Stimulated activated CD4-positive, alpha-beta T cell treated with anti-CD3 and anti-CD28 coated beads, Interleukin-12 subunit alpha, Interleukin-12 subunit beta, amount 100 ng/mL, for 48 hours (primary cell): ENCODE measurements around the gene REV3L.

ENCODE experiments used
- DNase-seq, 3 donors: peaks; one replicate each; pipeline ENCODE4 v3.0.0-alpha.2; 2020; ENCODE audit warnings: low read depth in 2 of 3, low spot score in 1 of 3

The REV3L gene

DNA sequence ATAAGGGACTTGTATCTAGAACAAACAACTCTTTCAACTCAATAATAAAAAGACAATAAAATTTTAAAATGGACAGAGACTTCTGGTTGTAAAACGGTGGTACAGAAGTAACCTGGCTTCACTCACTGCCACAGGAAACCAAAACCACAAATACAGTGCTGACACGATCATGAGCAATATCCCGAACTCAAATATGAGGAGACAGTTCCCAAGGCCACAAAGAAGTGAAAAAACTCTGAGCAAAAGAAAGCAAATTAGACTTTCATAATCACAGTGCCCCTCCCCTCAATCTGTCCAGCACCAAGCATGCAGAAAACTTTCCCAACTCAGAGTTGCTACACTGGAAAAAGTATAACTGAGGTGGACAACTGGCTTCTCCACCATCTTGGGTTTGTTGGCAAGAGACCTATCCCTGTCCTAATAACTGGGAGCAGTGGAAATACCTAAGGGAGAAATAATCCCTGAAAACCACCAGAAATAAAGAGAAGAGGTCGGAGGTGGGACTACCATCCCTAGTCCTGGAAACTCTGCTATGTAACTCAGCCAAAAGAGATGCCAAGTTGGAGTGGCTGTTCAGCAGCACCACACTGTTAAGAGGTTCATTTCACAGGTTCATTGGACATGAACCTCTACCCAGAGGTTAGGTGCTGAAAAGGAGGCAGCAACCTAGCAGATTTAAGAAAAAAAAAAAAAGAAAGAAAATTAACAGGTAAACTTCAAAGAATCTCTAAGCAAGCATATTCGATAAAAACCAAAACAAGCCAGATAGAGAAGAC, 55.5 kb downstream of the REV3L start:
- peak in 1 of 3 donors; percentile 25 for DNase-seq

DNA sequence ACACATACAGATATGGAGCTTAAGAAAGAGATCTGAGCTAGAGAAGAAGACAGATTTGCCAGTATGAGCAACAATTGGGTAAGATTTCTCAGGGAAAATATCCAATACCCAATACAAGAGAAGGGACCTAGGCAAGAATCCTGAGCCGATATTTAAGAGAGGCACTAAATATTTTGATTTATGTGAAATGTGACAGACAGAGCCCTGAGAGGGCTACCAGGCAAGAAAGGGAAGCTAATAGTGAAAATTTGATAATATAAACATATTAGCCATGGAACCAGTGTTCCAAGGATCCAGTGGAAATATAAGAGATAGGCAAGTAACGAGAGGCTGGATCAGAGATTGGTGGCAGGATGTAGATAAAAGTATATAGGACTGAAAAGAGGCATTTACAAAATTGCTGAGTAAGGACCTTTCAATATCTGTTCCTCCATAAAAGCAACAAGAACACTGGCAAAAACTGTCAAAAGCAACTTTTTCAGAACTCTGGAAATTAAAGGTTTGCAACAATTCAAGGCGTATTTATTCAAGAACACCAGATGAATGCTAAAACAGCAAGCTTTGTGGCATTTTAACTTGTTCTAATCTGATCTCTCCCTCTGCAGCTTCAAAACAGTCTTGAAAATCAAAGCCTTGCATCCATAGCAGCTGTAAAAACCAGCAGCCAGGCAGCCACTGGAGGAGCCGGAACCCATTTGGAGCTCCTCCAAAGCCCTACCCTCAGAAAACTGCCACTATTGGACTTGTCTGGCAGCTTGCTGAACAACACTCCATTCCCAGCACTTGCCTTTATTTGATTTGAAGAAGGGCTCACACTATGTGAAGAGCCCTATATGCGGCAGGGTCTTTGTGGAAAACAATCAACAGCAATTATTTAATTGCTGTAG, 58.8 kb downstream of the REV3L start:
- DNase-seq, result no peak

DNA sequence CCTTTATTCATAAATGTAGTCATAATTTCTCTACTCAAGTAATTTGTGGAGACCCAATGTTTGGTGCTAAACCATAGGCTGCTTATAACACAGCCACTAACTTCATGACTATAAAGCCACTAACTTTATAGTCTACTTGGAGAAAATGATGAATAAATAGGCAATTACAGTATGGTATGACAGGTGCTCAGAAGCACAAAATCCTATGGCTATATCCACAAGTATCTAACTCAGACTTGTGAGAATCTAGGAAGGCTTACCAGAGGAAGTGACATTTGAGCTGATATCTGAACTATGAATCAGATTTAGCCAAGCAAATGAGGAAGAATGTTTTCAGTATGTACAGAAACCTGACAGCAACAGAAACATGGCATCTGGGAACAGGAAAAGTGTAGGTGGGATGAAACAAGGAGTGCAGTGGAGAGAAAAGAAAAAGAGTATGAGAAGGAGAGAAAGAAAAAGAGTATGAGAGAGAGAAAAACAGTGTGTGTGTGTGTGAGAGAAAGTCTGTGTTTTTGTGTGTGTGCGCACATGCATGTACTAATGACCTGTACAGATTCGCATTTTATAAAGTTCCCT, 59.9 kb downstream of the REV3L start:
- no peak for DNase-seq

DNA sequence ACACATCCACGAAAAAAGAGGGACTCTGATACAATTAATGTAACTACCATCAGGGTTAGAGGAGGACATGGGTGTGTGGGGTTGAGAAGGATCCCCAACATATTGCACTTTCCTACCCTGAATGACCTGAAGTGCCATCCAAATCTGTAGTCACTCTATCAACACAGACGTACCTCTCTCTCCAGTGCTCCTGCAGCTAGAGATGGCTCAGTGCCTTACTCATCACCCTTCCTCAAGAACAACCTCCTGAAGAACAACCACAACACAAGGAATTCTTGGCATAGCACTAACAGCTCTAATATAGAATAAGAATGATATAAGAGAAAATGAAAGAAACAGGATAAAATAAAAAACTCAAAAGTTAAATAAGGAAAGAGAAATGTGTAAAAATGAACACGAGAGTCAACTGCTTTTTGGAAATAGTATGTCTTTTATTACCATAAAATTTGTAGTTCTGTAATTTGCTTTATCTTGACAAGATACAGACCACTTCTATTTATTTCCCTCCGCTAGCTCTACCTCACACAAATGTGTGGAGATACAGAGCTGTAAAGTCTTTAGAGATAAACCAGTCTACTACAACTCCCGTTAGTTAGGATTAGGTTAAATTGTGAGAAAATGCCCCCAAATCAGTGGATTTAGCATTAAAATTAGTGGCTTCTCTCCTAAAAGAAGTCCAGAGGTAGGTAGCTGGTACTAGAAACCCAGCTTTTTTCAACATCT, 63.9 kb downstream of the REV3L start:
- DNase-seq, result no peak

DNA sequence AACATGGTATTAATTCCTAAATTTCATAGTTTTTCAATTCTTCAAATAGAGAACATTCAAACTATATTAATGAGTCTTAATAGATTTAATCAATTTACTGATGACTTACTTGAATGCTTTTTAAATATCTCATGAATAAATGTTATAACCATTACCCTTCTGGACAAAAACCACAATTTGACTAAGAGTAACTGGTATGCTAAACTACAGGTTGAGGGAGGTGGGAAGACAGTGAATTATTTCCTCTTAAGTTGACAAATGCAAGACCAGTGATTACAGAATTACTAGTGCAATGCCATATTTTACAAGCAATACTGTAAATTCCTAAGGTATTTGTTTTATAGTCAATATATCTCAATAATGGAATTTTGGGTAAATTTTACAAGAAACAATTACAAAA, 65.1 kb downstream of the REV3L start:
- DNase-seq, result no peak

DNA sequence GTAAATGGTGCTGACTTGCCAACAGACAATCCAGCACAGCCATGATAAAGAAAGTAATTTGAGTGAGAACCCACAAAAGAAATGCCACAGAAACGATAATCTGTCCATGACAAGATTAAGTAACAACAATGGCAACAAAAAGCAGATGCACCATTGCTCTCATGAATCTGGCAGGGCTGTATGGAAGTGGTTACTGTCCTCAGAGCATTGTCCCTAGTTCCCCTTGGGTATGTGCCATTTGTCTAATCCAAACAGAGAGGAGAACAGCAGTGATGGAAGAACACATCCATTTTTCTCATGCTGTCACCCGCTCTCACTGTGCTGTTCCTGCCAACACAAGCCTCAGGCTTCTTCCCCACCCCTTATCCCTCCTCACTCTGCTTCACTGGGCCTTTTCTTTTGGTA, 65.8 kb downstream of the REV3L start:
- DNase-seq, result no peak

DNA sequence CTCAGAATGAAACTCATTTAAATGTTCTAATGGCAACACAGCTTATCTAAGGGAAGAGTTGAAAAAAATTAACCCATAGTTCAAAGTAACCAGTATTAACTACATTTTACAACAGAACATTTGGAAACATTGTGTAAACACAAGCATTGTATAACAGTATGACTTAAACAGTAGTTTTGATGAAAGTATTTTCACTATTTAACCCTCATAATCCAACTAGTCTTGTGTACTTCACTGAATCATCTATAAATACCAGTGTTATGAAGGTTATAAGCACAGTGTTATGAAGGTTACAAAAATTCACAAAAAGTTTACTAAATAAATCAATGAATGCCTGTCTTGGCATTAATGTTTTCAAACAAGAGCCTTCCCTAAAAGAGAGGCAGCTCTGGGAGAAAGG, 66.5 kb downstream of the REV3L start:
- no peak for DNase-seq

DNA sequence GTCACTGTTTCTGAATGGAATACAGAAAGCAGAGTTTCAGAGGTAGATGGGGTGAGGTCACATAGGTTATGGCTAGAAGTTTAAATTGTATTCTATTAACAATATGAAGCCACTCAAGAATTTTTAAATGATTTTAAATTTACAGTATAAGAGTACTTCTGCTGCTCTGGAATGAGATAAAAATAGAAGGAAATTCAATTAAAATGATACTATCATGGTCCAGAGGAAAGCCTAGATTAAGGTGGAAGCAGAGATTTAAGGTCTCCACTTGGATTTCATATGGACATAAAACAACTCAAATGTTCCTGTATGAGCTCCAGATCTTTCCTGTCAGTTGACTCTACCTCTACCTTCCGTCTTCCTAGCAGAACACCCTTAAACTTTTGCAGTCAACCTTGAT, 68.6 kb downstream of the REV3L start:
- DNase-seq, result no peak

DNA sequence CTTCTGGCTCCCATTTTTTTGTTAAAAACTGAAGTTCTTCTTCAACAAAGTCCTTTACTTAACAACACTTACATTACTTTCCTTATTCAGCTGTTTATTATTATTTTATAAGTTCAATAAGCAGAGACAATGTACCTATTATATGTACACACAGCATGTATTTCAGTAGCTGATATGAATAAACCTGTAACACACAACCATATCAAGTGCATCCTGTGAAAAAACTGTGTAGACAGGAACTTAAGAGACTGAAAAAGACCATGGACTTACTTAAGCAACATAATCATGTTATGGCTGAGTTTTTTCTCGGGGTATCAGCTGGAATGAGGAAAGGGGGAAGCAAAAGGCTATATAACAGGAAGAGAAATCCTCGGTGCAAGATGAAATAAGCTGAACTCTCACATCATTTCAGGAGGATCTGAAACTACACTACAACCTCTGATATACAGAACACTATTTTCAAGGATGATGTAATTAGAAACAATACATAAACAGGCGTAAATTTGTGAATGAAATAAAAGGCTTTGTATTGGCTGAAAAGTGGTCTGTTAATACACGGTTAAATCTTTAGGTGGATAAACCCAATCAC, 70.9 kb downstream of the REV3L start:
- no peak for DNase-seq

DNA sequence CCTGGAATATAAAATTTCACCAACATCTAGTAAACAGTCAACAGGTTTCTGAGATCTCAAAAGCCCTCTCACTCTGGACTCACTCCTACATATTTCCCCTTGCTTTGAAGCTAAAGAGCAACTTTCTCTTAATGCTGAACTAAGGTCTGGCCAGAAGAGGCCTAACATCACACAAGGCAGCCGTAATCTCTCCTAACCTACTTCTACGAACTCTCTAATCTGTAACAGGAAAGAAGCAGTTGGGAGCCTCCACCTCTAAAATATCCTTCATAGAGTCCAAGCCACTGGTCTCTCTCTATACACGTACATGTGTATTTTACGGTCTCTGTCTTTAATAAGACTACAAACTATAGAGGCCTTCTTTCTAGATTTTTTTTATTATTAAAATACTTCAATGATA, 72.0 kb downstream of the REV3L start:
- DNase-seq, result no peak

DNA sequence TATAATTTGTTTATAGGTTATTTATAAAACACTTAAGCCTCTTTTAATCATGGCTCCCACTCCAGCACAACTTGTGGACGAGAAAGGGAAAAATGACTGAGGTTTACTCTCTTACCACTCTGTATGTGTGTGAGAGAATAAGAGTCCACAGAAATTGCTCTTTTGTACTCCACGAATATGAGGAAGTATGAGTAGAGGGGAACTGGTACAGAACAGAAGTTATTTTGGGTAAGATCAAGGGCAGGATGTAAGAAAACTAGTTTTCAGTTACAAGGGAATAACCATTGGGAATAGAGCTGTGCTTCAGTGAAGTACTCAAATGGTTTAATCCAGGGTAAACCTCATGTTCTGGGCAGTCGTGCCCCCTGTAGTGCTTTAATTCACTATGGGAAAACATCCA, 72.6 kb downstream of the REV3L start:
- DNase-seq, result no peak

DNA sequence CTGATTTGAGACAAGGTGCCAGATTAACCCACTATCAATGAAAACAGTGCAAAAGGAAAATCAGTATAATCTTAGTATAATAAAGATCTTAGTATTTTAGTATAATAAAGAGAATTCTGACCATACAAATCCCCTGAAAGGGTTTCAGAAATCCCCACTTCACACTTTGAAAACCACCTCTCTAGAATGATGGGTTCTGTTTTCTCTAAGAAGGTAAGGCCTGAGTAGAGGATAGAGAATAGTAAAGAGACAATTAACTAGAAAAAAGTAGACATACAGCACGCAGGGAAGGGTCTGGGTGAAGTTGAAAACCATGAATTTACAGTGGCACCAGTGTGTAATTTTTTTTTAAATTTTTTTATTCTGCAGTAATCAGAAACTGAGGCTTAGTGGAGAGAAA, 73.6 kb downstream of the REV3L start:
- DNase-seq, result no peak

DNA sequence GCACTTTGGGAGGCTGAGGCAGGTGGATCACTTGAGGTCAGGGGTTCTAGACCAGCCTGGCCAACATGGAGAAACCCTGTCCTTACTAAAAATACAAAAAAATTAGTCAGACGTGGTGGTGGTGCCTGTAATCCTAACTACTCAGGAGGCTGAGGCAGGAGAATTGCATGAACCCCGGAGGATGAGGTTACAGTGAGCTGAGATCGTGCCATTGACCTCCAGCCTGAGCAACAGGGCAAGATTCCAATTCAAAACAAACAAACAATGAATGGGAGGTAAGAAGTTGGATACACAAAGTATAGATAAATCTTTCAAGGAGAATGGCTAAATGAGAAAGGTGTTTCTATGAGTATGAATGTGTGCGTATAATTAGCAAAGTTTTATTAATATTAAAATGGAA, 75.3 kb downstream of the REV3L start:
- no peak for DNase-seq

DNA sequence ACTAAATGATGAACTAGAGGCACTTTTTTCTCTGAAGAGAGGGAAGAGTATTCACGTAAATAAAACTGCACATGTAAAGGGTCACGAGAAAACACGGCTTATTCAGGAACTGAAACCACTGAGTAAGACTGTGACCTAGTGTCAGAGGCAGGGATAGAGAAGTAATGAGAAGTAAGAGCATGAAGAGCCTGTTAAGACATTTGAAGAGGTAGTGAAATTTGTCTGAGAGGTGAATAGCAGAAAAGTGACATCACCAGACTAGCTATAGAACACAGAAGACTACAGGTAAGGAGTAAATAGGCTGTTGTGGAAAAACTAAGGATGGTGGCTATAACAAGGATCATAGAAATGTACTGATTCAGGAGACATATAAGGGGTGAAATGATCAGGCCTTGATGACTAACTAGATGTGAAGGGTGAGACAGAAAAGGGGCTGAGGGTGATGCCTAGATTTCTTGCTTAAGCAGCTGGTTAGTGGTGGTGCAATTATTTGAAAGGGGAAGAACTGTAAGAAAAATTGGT, 76.8 kb downstream of the REV3L start:
- DNase-seq, result no peak

DNA sequence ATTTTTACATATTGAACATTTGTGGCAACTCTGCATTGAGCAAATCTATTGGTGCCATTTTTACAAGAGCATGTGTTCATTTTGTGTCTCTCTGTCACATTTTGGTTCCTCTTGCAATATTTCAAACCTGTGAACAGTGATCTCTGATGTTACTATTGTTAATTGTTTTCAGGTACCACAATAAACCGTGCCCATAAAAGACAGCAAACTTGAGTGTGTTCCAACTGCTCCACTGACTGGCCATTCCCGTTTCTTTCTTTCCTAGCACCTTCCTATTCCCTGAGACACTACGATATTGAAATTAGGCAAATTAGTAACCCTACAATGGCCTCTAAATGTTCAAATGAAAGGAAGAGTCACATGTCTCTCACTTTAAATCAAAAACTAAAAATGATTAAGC, 79.6 kb downstream of the REV3L start:
- DNase-seq, result no peak

DNA sequence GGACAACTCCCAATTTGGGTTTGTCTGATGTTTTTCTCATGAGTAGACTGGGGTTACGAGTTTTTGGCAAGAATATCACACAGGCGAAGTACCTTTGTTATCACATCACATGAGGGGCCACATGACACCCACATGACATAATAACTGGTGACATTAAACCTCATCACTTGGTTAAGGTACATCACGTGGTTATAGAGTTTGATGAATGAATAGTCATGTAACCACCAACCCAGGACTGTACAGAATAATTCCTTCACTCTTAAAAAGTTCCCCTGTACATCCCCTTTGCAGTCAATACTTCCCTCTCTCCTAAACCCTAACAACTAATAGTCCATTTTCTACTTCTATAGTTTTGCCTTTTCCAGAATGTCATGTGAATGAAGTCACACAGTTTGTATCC, 83.4 kb downstream of the REV3L start:
- DNase-seq, result no peak

DNA sequence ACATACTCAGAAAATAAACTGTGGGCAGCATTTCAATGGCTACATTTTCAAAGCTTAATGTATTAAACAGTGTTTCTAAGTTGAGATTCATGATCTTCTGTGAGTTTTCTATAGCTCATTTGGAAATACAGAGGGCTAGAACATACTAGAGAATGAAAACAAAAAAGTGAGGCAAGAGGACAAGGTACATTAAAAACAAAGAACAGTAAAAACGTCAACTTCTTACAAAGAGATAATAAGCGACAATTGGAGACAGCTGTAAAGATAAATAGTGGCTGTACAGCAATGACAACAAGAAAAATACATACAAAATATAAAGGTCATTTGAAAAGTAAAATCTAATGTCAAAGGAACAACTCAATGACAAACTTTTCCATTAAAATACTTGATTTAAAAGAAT, 94.3 kb downstream of the REV3L start:
- DNase-seq, result no peak

DNA sequence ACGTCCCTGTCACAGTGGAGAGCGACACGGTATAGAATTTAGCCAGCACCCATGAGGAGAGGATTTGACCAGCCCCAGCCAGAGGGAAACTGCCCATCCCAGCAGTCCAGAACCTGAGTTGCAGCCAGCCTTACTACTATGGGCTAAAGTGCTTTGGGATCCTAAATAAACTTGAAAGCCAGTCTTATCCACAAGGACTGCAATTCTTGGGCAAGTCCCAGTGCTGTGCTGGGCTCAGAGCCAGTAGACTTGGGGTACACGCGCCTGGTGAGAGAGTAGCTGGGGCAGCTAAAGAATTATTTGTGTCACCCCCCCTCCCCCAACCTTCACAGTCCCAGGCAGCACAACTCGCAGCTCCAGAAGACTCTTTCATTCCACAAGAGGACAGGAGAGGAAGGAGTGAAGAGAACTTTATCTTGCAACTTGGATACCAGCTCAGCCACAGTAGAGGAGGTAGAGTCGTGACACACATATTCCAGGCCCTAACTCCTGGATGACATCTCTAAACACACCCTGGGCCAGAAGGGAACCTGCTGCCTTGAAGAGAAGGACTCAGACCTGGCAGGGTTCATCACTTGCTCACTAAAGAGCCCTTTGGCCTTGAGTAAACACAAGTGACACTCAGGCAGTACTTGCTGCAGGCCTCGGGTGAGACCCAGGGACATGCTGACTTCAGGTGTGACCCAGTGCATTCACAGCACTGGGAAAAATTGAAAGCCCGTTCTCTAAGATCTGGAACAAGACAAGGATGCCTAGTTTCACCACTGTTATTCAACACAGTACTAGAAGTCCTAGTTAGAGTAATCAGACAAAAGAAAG, 100.3 kb downstream of the REV3L start:
- DNase-seq, result no peak

DNA sequence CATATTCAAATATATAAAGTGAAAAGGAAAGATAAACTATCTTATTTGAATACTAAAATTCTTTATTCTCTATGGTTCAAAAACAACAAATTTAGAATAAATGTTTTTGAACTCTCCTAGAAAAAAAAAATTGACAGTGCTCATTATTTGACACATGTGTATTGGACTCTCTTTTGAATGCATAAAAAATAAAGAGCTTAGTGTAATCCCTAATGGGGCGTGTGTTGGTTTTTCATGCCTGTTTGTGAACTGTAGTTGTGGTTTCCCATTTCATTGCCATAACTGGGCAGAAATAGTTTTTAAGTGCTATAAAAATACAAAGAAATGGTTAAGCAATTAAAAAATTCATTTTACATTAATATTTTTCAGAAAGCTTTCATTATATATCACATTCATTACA, 101.3 kb downstream of the REV3L start:
- DNase-seq, result no peak

DNA sequence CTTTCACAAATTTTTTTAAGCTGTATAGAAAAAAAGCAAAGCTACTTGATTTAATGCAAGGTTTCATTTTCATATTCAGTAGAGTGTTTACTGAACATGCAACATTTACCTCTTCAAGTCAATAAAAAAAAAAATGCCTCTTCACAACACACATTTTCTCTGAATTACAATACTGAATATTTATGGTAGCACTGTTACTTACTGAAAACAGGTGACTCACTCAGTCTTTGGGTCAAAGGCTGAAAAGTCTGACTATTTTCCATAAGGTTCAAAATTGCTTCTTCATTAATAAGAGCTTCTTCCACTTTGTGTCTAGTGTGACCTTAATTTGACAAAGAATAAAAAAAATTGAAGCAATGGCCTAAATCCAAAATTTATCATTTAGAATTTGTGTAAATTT, 101.9 kb downstream of the REV3L start:
- no peak for DNase-seq
